Right atrium auricular region (tissue), 2 donors: ENCODE measurements around the gene STX18. TPM values are rescaled to one million over a fixed set of nuclear protein-coding genes. Genes with fewer than 3 reads are reported as not detected.
A peak's percentile ranks its signal among the peaks of the same experiment; 100 is the strongest.

Experiments used
- DNase-seq: peaks from one replicate; pipeline ENCODE4 v3.0.0-alpha.2; 2019; ENCODE audit warnings: low spot score
- H3K27ac ChIP-seq, 2 donors: fragments of 200-600 bp; sonication (generic); 1 replicate in 1 of 2; 2 replicates in 1 of 2; pipeline ENCODE4 v1.5.1; 2016 to 2019
- H3K27me3 ChIP-seq, 2 donors: fragments of 200-600 bp; sonication (generic); one replicate each; pipeline versions ENCODE4 v1.5.1 to v1.6.0; 2017 to 2019
- H3K36me3 ChIP-seq: fragments of 200-600 bp; sonication (generic); one replicate; pipeline ENCODE4 v1.5.1; 2016
- H3K4me1 ChIP-seq, 2 donors: fragments of 200-600 bp; sonication (generic); one replicate each; pipeline versions ENCODE4 v1.5.1 to v1.6.0; 2017 to 2019
- H3K4me3 ChIP-seq, 2 donors: fragments of 200-600 bp; sonication (generic); 1 replicate in 1 of 2; 2 replicates in 1 of 2; pipeline ENCODE4 v1.5.1; 2017 to 2019; ENCODE audit warnings: mild to moderate bottlenecking in 1 of 2, moderate library complexity in 1 of 2
- H3K9me3 ChIP-seq, 2 donors: fragments of 200-600 bp; sonication (generic); one replicate each; pipeline ENCODE4 v1.5.1; 2019
- CTCF ChIP-seq, 2 donors: fragments of 200-600 bp; sonication (generic); IDR thresholded peaks; one replicate each; pipeline ENCODE4 v1.5.1; 2019; ENCODE audit warnings: antibody characterized with exemption in 2 of 2
- total RNA-seq, 2 donors: library from RNA; depleted of rRNA; stranded (reverse); fragments of >200 nt; gene quantifications; one replicate each; pipeline ENCODE4 v1.1.0, GENCODE V29; 2016

STX18 gene
- total RNA-seq, 2 donors from 2014 or later, result 8.8 to 10.8 TPM

GRCh38 chr4:4488405-4489404 lies 53.1 kb downstream of the STX18 start:
- Histone ChIP-seq H3K36me3 (no peaks in the 10 kb centered on the region), H3K27me3 (no peaks in the 10 kb centered on the region), H3K27ac (no peak overlapping the region), H3K4me1 (peaks cover 0 to 3% of the 10 kb centered on the region in 2 donors), H3K9me3 (no peaks in the 10 kb centered on the region), H3K4me3 (no peak overlapping the region)
- TF ChIP-seq CTCF (IDR thresholded peaks at IDR 0.05), result peak; percentile 86 to 89
- peak; percentile 69 for DNase-seq

- no peak for DNase-seq
- Histone ChIP-seq H3K4me1 (no peaks in the 10 kb centered on the region), H3K36me3 (no peaks in the 10 kb centered on the region), H3K4me3 (no peak overlapping the region), H3K9me3 (no peaks in the 10 kb centered on the region), H3K27ac (no peak overlapping the region), H3K27me3 (no peaks in the 10 kb centered on the region)
- TF ChIP-seq CTCF (IDR thresholded peaks at IDR 0.05), result no peak
Measured at GRCh38 chr4:4486969-4487368, 54.9 kb downstream of the STX18 start.

- Histone ChIP-seq H3K27me3 (no peaks in the 10 kb centered on the region), H3K27ac (no peak overlapping the region), H3K9me3 (no peaks in the 10 kb centered on the region), H3K36me3 (no peaks in the 10 kb centered on the region), H3K4me3 (no peak overlapping the region), H3K4me1 (no peaks in the 10 kb centered on the region)
- TF ChIP-seq CTCF (IDR thresholded peaks at IDR 0.05), result no peak
- no peak for DNase-seq
Measured at GRCh38 chr4:4485806-4486205, 56.0 kb downstream of the STX18 start.

GRCh38 chr4:4481399-4481994 lies 60.4 kb downstream of the STX18 start:
- no peak for TF ChIP-seq CTCF (IDR thresholded peaks at IDR 0.05)
- Histone ChIP-seq H3K36me3 (no peaks in the 10 kb centered on the region), H3K27me3 (no peaks in the 10 kb centered on the region), H3K4me1 (no peaks in the 10 kb centered on the region), H3K4me3 (no peak overlapping the region), H3K9me3 (no peaks in the 10 kb centered on the region), H3K27ac (no peak overlapping the region)
- no peak for DNase-seq

GRCh38 chr4:4480685-4481398 lies 61.0 kb downstream of the STX18 start:
- Histone ChIP-seq H3K9me3 (no peaks in the 10 kb centered on the region), H3K4me1 (no peaks in the 10 kb centered on the region), H3K36me3 (no peaks in the 10 kb centered on the region), H3K27me3 (no peaks in the 10 kb centered on the region), H3K27ac (no peak overlapping the region), H3K4me3 (no peak overlapping the region)
- no peak for DNase-seq
- TF ChIP-seq CTCF (IDR thresholded peaks at IDR 0.05), result peak in 1 of 2 donors; percentile 56
